Measurements from ENCODE around the gene DMXL2.
"Not testable (repeated sequence)": the region's sequence is repeated elsewhere in the genome, so short reads cannot be mapped to it uniquely, and the experiment has no call there.

DMXL2 gene

DNA sequence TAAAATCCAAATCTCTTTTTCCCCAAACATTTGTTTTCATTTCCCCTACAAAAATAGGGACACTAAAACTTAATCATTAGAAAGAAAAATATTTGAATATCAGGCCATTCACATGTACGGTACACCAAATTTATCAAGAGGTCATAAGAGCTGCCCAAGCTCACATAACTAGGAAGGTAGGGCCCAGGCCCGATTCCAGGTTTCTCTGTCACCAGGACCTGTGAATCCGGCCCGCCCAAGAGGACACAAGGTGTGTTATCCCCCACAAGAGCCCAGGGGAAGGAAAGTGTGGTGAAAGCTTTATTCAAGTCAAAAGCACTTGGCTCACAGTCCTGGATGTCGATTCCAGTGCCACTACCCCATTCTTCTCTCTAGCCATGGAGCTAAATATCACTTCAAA, 130.6 kb downstream of the DMXL2 start:
- no peak for DNase-seq

- DNase-seq, result no peak
These were observed 137.8 kb downstream of the DMXL2 start for GRCh38 chr15:51484781-51485180.

DNA sequence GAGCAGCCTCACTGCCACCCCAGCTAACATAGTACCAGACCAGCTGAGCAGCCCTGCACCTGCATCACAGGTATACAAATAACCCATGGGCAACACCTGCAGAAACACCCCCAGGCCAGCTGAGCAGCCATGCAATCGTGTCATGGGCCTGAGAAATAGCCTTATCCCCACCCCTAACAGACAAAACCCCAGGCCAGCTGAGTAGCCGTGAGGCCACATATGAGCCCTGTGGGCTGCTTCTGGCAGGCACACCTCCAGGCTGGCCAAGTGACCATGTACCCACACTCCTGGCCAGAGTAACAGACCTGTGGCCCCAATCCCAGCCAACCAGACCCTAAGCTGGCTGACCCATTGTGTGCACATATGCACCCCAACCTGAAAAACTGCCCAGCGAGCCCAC, 138.6 kb downstream of the DMXL2 start:
- no peak for DNase-seq

GRCh38 chr15:51483520-51483919, 139.1 kb downstream of the DMXL2 start:
- no peak for DNase-seq

- no peak for DNase-seq
These were observed 146.8 kb downstream of the DMXL2 start for GRCh38 chr15:51475736-51476135.

GRCh38 chr15:51470512-51470911, 152.1 kb downstream of the DMXL2 start:
- no peak for DNase-seq

DNA sequence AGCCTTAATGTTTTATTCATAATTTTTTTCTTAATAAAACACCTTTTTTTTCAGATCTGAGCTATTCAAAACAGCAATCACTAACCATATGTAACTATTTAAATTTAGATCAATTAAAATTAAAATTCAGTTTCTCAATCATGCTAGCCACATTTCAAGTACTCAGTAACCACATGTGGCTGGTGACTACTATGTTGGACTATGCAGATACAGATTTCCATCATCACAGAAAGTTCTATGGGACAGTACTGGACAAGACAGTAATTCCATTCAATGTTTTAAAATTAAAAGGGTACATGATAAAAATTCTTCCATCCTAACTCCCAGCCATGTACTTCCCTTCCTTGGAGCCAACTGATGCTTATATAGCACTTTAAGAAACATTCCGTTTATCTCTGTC, 161.8 kb downstream of the DMXL2 start:
- DNase-seq, result no peak

DNA sequence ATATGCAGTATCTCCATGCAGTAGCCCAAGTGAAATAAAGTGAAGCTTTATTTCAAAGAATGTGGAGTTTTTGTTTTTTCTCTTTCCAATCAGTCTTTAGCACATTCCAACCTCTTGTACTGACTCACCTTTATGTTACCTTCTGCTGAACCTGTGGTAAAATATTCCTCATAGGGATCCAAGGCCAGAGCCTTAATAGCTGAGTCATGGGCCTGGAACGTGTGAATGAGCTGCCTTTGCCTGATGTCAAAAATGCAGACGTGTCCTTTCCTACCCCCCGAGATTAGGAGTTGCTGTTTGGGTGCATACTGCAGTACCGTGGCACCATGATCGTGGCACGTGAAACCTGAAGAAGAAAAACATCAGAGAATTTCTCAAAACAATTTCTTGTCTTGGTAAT, 172.6 kb downstream of the DMXL2 start:
- no peak for DNase-seq

DNA sequence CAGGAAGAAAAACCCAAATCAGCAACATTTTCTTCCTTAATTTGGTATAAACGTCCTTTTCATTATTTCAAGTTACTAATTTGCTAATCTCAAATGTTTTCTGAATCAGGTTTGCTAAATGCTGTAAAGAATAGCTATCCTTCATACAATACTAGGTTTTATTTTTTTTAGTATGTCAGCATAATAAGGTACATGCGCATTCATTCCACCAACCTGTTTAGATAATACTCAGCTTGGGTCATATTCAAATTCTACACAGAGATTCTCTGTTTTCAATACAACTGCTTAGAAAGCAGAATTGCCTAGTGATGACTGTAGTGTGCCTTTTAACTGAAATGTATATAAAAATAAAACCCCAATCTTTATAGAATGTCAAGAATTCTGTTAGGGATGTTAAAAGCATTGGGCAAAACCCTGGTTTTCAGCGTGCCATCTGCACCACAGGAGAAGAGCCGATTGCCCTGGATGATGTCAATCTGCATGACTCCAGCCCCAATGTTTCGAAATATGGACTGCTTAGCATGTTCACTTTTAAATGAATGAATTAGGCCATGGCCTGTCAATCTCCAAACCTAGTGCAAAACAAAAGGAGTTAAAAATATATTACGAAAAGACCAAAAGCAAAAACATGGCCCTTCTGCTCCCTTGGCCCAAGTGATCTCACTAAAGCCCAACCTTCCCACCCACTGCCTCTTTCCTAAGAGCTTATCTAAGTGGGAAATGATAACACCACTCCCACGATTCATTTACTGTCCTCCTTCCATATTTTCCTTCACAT, 173.8 kb downstream of the DMXL2 start:
- no peak for DNase-seq

GRCh38 chr15:51447855-51448621, 174.5 kb downstream of the DMXL2 start:
- DNase-seq, result no peak

DNA sequence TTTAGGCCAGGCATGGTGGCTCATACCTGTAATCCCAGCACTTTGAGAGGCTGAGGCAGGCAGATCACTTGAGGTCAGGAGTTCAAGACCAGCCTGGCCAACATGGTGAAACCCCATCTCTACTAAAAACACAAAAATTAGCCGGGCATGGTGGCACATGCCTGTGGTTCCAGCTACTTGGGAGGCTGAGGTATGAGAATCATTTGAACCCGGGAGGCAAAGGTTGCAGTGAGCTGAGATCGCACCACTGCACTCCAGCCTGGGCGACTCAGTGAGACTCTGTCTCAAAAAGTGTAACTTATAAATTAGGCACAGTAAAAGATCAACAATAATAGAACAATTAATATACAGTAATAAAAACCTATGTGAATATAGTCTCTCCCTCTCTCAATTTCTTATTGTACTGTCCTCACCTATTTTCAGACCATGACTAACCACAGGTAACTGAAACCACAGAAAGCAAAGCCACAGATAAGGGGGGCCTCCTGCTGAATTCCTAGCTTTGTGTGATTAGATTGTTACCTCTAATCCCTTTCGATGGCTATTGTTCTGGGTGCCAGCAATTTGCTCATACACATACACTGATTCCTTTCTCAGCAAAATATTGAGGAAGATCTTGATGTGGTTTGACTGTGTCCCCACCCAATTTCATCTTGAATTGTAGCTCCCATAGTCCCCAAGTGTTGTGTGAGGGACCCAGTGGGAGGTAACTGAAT, 176.4 kb downstream of the DMXL2 start:
- not testable (repeated sequence) for DNase-seq

DNA sequence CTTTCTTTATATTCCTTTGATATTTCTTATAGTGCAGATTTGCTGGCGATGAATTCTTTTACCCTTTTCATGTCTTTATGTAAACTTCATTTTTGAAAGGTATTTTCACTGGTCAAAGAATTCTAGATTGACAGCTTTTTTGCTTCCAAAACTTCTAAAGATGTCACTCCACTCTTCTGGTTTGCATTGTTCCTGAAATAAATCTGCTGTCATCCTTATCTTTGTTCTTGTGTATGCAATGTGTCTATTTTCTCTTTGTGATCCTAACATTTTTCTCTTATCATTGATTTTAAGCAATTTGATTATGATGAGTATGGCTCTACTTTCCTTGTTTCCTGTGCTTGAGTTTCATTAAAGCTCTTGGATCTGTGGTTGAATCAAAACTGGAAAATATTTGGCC, 177.8 kb downstream of the DMXL2 start:
- DNase-seq, result no peak

GRCh38 chr15:51444112-51444511, 178.5 kb downstream of the DMXL2 start:
- DNase-seq, result no peak

- DNase-seq, result no peak
These were observed 179.2 kb downstream of the DMXL2 start for GRCh38 chr15:51443282-51443914.

- no peak for DNase-seq
These were observed 184.0 kb downstream of the DMXL2 start for GRCh38 chr15:51438526-51438925.

GRCh38 chr15:51425517-51426040, 197.0 kb downstream of the DMXL2 start:
- no peak for DNase-seq

GRCh38 chr15:51424780-51425179, 197.8 kb downstream of the DMXL2 start:
- no peak for DNase-seq

DNA sequence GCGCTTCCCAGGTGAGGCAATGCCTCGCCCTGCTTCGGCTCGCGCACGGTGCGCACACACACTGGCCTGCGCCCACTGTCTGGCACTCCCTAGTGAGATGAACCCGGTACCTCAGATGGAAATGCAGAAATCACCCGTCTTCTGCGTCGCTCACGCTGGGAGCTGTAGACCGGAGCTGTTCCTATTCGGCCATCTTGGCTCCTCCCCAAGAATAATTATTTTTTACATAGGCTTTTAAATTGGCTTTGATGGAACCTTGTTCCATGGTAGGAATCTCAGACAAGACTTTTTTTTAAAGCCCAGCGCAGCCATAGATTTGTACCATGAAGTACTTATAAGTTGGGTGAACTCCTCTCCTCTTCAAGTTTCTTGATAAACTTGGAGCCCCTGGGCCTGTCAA, 199.5 kb downstream of the DMXL2 start:
- not testable (repeated sequence) for DNase-seq

GRCh38 chr15:51416129-51416528, 206.4 kb downstream of the DMXL2 start:
- DNase-seq, result no peak

DNA sequence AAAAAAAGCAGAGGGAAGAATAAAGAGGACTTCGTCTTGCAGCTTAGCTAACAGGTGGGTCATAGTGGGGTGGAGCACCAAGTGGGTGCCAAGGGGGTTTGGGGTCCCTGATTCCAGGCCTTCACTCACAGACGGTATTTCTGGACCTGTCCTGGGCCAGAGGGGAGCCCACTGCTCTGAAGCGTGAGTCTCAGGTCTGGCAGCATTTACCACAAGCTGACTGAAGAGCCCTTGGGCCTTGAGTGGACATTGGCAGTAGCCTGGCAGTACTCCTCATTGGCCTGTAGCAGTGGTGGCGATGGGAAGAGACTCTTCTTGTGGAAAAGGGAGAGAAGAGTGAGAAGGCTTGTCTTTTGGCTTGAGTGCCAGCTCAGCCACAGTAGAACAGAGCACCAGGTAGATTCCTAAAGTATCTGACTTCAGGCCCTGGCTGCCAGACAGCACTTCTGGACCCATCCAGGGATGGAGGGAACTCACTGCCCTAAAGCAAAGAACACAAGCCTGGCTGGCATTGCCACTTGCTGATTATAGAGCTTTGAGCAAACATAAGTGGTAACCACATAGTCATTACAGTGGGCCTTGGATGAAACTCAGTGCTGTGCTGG, 208.2 kb downstream of the DMXL2 start:
- no peak for DNase-seq

- DNase-seq, result no peak
These were observed 216.7 kb downstream of the DMXL2 start for GRCh38 chr15:51405693-51406523.

Data from NCI-H1930 (cell line).